Measurements from ENCODE around the gene GRAMD2B.

Gene GRAMD2B

DNA sequence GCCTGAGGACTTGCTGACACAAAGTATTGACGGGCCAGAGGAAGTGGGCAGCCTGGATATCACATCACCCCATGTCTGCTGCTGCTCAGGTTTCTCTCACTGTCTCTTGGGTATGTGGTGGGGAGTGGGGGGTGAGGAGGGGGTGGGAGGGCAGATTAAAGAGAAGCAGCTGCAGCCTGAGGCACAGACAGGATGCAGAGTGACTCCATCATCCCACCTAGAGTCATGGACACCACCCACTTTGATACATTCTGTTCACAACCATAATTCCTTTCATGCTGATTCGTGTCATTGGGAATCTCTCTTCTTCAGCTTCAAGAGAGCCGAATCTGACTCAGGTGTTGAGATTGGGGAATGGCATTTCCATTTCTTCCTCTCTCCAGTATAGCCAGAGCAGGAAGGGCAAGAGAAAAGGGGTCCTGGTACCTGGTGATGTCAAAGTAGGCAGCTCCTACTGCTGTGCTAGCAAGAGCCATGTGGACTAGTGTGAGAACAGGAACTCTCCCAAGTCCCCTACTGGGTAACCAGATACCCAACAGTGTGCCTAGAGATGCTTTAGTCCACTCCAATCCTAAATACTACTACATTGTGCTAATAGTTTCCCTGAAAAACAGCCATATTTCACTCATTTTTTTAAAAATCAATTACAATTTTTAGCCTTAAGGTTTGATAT lies 22.4 kb downstream of the GRAMD2B start:
- Histone ChIP-seq H3K27me3 (ENCODE audit: insufficient read depth, low read length, poor library complexity, severe bottlenecking) (no peaks in the 10 kb centered on the region), H3K9me3 (ENCODE audit: insufficient read depth, low read depth, low read length) (no peaks in the 10 kb centered on the region), H3K4me2 (ENCODE audit: low read depth, low read length, poor library complexity, severe bottlenecking) (peak overlapping the region; percentile 44), H4K20me1 (ENCODE audit: insufficient read depth, low read length, poor library complexity, severe bottlenecking) (no peaks in the 10 kb centered on the region), H3K4me1 (ENCODE audit: insufficient read depth, low read length, poor library complexity, severe bottlenecking) (peaks cover 12% of the 10 kb centered on the region), H3K79me2 (ENCODE audit: insufficient read depth, low read length) (no peaks in the 10 kb centered on the region), H3F3A (ENCODE audit: low read depth) (0 out of 2 replicates have a peak, but pooled peaks cover 6% of the 10 kb centered on the region), H3K36me3 (ENCODE audit: insufficient read depth, low read length) (no peaks in the 10 kb centered on the region), H2AFZ (ENCODE audit: low read length) (no peak overlapping the region), H3K9me2 (replicated peaks; ENCODE audit: low read depth, low read length) (no peaks in the 10 kb centered on the region), H3K4me3 (ENCODE audit: low read length, poor library complexity, severe bottlenecking) (no peak overlapping the region), H3K9ac (ENCODE audit: low read depth, low read length, poor library complexity, severe bottlenecking) (no peak overlapping the region)
- no peak for TF ChIP-seq EZH2phosphoT487 (IDR thresholded peaks at IDR 0.05; ENCODE audit: borderline replicate concordance)
- TF ChIP-seq, protein P1, sequence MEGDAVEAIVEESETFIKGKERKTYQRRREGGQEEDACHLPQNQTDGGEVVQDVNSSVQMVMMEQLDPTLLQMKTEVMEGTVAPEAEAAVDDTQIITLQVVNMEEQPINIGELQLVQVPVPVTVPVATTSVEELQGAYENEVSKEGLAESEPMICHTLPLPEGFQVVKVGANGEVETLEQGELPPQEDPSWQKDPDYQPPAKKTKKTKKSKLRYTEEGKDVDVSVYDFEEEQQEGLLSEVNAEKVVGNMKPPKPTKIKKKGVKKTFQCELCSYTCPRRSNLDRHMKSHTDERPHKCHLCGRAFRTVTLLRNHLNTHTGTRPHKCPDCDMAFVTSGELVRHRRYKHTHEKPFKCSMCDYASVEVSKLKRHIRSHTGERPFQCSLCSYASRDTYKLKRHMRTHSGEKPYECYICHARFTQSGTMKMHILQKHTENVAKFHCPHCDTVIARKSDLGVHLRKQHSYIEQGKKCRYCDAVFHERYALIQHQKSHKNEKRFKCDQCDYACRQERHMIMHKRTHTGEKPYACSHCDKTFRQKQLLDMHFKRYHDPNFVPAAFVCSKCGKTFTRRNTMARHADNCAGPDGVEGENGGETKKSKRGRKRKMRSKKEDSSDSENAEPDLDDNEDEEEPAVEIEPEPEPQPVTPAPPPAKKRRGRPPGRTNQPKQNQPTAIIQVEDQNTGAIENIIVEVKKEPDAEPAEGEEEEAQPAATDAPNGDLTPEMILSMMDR (conservative IDR thresholded peaks at IDR 0.05; ENCODE audit: low read length): no peak

DNA sequence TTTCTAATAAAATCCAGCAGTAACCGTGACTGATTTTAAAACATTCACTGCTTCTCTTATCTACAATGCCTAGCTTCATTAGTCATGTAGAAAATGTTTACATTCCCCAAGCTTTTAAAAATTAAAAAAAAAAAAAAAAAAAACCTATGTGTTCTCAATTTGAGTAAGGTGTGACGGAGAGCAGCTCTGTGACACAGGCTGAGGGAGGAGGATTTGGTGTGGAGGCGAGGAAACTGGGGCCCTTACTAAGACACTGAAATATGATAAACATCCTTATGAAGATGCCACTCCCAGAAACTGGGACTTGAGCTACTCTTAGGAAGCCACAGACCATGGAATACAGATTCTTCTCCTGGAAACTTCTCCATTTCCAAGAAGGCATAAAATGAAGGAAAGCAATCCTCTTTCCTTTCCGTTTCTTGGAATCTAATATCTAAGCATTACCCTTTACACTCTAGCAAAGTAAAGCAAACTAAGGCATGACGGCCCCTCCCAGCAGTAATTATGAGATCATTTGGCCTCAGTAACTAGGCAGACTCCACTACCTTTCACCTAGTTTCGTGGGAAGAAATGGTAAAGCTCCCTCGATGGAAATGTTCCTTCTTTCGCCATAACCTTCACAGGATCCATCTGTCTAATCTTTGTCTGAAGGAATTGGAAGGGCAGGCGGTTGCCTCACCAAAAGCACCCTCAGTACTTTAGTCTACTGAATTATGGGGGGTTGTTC lies 23.5 kb downstream of the GRAMD2B start:
- no peak overlapping the region for H3K4me2 ChIP-seq (ENCODE audit: low read depth, low read length, poor library complexity, severe bottlenecking)
- no peak overlapping the region for H2AFZ ChIP-seq (ENCODE audit: low read length)
- H3K9ac ChIP-seq (ENCODE audit: low read depth, low read length, poor library complexity, severe bottlenecking): no peak overlapping the region

DNA sequence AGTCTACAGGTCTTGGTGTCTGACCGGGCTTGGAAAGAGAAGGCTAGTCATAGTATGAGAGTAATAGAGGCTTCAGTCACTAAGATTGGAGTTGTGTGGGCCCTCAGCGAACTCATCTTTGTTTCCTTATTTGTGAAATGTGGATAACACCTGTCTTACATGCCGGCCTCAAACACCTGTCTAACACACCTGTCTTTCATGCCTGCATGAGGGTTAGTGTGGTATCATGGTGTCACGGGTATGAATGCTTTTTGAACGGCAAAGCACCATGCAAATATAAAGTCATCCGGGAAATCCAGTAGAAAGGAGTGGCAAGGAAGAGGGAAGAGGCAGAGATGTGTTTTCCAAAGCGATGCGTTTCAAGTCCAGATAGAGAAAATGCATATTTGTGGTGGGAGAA lies 25.5 kb downstream of the GRAMD2B start:
- Histone ChIP-seq H3K9ac (ENCODE audit: low read depth, low read length, poor library complexity, severe bottlenecking) (no peak overlapping the region), H3F3A (ENCODE audit: low read depth) (0 out of 2 replicates have a peak, but pooled peaks cover 6% of the 10 kb centered on the region), H3K4me3 (ENCODE audit: low read length, poor library complexity, severe bottlenecking) (no peak overlapping the region), H3K36me3 (ENCODE audit: insufficient read depth, low read length) (no peaks in the 10 kb centered on the region), H2AFZ (ENCODE audit: low read length) (no peak overlapping the region), H3K9me3 (ENCODE audit: insufficient read depth, low read depth, low read length) (no peaks in the 10 kb centered on the region), H3K9me2 (replicated peaks; ENCODE audit: low read depth, low read length) (no peaks in the 10 kb centered on the region), H3K27me3 (ENCODE audit: insufficient read depth, low read length, poor library complexity, severe bottlenecking) (no peaks in the 10 kb centered on the region), H3K79me2 (ENCODE audit: insufficient read depth, low read length) (no peaks in the 10 kb centered on the region), H4K20me1 (ENCODE audit: insufficient read depth, low read length, poor library complexity, severe bottlenecking) (no peaks in the 10 kb centered on the region), H3K4me2 (ENCODE audit: low read depth, low read length, poor library complexity, severe bottlenecking) (no peak overlapping the region), H3K4me1 (ENCODE audit: insufficient read depth, low read length, poor library complexity, severe bottlenecking) (peaks cover 17% of the 10 kb centered on the region)
- no peak for TF ChIP-seq EZH2phosphoT487 (IDR thresholded peaks at IDR 0.05; ENCODE audit: borderline replicate concordance)
- TF ChIP-seq, protein P1 (conservative IDR thresholded peaks at IDR 0.05; ENCODE audit: low read length): no peak

More for the DNA sequence above, 23.5 kb downstream of the GRAMD2B start:
- no peaks in the 10 kb centered on the region for H3K27me3 ChIP-seq (ENCODE audit: insufficient read depth, low read length, poor library complexity, severe bottlenecking)
- H3F3A ChIP-seq (ENCODE audit: low read depth): 0 out of 2 replicates have a peak, but pooled peaks cover 6% of the 10 kb centered on the region
- H3K9me2 ChIP-seq (replicated peaks; ENCODE audit: low read depth, low read length): no peaks in the 10 kb centered on the region
- TF ChIP-seq, protein P1 (conservative IDR thresholded peaks at IDR 0.05; ENCODE audit: low read length): no peak
- no peak for TF ChIP-seq EZH2phosphoT487 (IDR thresholded peaks at IDR 0.05; ENCODE audit: borderline replicate concordance)
- H3K4me1 ChIP-seq (ENCODE audit: insufficient read depth, low read length, poor library complexity, severe bottlenecking): peaks cover 17% of the 10 kb centered on the region
- no peaks in the 10 kb centered on the region for H3K79me2 ChIP-seq (ENCODE audit: insufficient read depth, low read length)
- H3K9me3 ChIP-seq (ENCODE audit: insufficient read depth, low read depth, low read length): no peaks in the 10 kb centered on the region
- H3K36me3 ChIP-seq (ENCODE audit: insufficient read depth, low read length): no peaks in the 10 kb centered on the region
- H4K20me1 ChIP-seq (ENCODE audit: insufficient read depth, low read length, poor library complexity, severe bottlenecking): no peaks in the 10 kb centered on the region
- H3K4me3 ChIP-seq (ENCODE audit: low read length, poor library complexity, severe bottlenecking): no peak overlapping the region

All from Loucy (cell line).